ENCODE data around the gene ZNF576. TPM values are rescaled to one million over a fixed set of nuclear protein-coding genes. Genes with fewer than 3 reads are reported as not detected.
"Not testable (repeated sequence)": the region's sequence is repeated elsewhere in the genome, so short reads cannot be mapped to it uniquely, and the experiment has no call there.

The ZNF576 gene
- polyA plus RNA-seq, 1 experiment: 9.3 TPM

DNA sequence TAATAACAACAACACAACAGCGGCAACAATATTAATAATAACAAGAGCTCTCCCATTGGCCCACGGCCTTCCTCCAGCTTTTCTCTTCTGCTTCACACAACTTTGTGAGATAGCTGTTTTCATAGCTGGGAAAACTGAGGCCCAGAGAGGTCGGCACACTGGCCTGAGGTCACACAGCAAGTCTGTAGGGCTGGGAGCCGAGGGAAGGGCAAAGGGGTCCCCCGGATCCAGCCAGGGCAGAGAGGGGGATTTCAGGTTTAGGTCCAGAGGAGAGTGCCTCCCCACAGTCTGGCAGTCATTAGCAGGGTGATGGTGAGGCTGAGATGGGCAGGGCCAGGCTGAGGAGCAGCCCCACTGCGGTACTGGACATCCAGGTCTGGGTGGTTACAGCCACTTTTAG is 52.2 kb downstream of the ZNF576 start:
- DNase-seq (ENCODE audit: low read depth, low spot score): no peak
- no peak for TF ChIP-seq CTCF (IDR thresholded peaks at IDR 0.05; ENCODE audit: low read depth, low read length)
- Histone ChIP-seq H3K27me3 (ENCODE audit: control insufficient read depth, insufficient read depth, low read length) (no peaks in the 10 kb centered on the region), H3K4me3 (ENCODE audit: low read depth, low read length) (no peak overlapping the region), H3K27ac (ENCODE audit: low read depth, low read length) (no peak overlapping the region), H3K9me3 (ENCODE audit: control insufficient read depth, insufficient read depth, low read length) (no peaks in the 10 kb centered on the region)
- ChIA-PET POLR2A (no interaction called here), CTCF (interaction anchor here (1.0 to 1.2 kb wide), 2 partner anchors 20 to 93 kb away, joined by 3 read pairs; no protein-coding TSS in a partner anchor)

- Histone ChIP-seq H3K27ac (ENCODE audit: low read depth, low read length) (no peak overlapping the region), H3K4me3 (ENCODE audit: low read depth, low read length) (no peak overlapping the region), H3K27me3 (ENCODE audit: control insufficient read depth, insufficient read depth, low read length) (no peaks in the 10 kb centered on the region), H3K9me3 (ENCODE audit: control insufficient read depth, insufficient read depth, low read length) (no peaks in the 10 kb centered on the region)
- no peak for DNase-seq (ENCODE audit: low read depth, low spot score)
- POLR2A ChIA-PET: no interaction called here
- TF ChIP-seq CTCF (IDR thresholded peaks at IDR 0.05; ENCODE audit: low read depth, low read length): no peak
- CTCF ChIA-PET: no interaction called here
These were observed 53.1 kb downstream of the ZNF576 start for GRCh38 chr19:43649514-43649913.

DNA sequence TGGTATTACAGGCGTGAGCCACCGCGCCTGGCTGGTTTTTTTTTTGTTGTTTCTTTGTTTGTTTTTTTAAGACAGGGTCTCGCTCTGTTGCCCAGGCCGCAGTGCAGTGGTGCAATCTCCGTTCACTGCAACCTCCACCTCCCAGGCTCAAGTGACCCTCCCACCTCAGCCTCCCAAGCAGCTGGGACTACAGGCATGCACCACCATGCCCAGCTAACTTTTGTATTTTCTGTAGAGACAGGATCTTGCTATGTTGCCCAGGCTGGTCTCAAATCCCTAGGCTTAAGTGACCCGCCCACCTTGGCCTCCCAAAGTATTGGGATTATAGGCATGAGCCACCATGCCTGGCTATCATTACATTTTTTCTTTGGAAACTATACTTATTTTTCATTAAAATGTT is 53.9 kb downstream of the ZNF576 start:
- H3K4me3 ChIP-seq (ENCODE audit: low read depth, low read length); H3K27me3 ChIP-seq (ENCODE audit: control insufficient read depth, insufficient read depth, low read length); DNase-seq (ENCODE audit: low read depth, low spot score); H3K27ac ChIP-seq (ENCODE audit: low read depth, low read length); H3K9me3 ChIP-seq (ENCODE audit: control insufficient read depth, insufficient read depth, low read length); CTCF ChIA-PET: not testable (repeated sequence)
- POLR2A ChIA-PET: interaction anchor here (0.7 kb wide), 1 partner anchor 70 kb away, joined by 4 read pairs; no protein-coding TSS in a partner anchor

Other genes starting within 250 kb of the ZNF576 start
- 0.19 and 0.41 TPM in 2 replicates for gene CD177, start 242.9 kb upstream of the ZNF576 start, polyA plus RNA-seq (2011; rRNA removed)
- not detected in 2 replicates for gene TEX101, start 181.7 kb upstream of the ZNF576 start, polyA plus RNA-seq (2011; rRNA removed)
- gene LYPD3, start 131.0 kb upstream of the ZNF576 start, polyA plus RNA-seq (2011; rRNA removed): 0.60 and 1.0 TPM in 2 replicates
- 4.2 and 5.9 TPM in 2 replicates for gene PHLDB3, start 91.8 kb upstream of the ZNF576 start, polyA plus RNA-seq (2011; rRNA removed)
- gene ETHE1, start 69.4 kb upstream of the ZNF576 start, polyA plus RNA-seq (2011; rRNA removed): 104 and 130 TPM in 2 replicates
- 0.16 and 0.17 TPM in 2 replicates for gene ZNF575, start 63.4 kb upstream of the ZNF576 start, polyA plus RNA-seq (2011; rRNA removed)
- 15.2 and 17.7 TPM in 2 replicates for gene XRCC1, start 21.1 kb upstream of the ZNF576 start, polyA plus RNA-seq (2011; rRNA removed)
- 1.8 and 2.7 TPM in 2 replicates for gene PINLYP, start 20.8 kb upstream of the ZNF576 start, polyA plus RNA-seq (2011; rRNA removed)
- gene IRGQ, start 461 bp upstream of the ZNF576 start, polyA plus RNA-seq (2011; rRNA removed): 11.2 and 11.6 TPM in 2 replicates
- 0.07 and 0.12 TPM in 2 replicates for gene SRRM5, start 15.5 kb downstream of the ZNF576 start, polyA plus RNA-seq (2011; rRNA removed)
- 18.7 and 23.2 TPM in 2 replicates for gene ZNF428, start 23.0 kb downstream of the ZNF576 start, polyA plus RNA-seq (2011; rRNA removed)
- gene CADM4, start 43.3 kb downstream of the ZNF576 start, polyA plus RNA-seq (2011; rRNA removed): 3.7 and 5.3 TPM in 2 replicates
- 75.5 and 89.9 TPM in 2 replicates for gene PLAUR, start 73.6 kb downstream of the ZNF576 start, polyA plus RNA-seq (2011; rRNA removed)
- not detected in 2 replicates for gene IRGC, start 119.5 kb downstream of the ZNF576 start, polyA plus RNA-seq (2011; rRNA removed)
- gene SMG9, start 158.4 kb downstream of the ZNF576 start, polyA plus RNA-seq (2011; rRNA removed): 9.2 and 12.1 TPM in 2 replicates
- gene KCNN4, start 184.4 kb downstream of the ZNF576 start, polyA plus RNA-seq (2011; rRNA removed): 0.12 and 0.32 TPM in 2 replicates
- gene LYPD5, start 205.9 kb downstream of the ZNF576 start, polyA plus RNA-seq (2011; rRNA removed): 0.66 and 0.88 TPM in 2 replicates
- 5.6 and 7.9 TPM in 2 replicates for gene ZNF283, start 230.7 kb downstream of the ZNF576 start, polyA plus RNA-seq (2011; rRNA removed)